ENCODE measurements around the gene RNF5.

GRCh38 chr6:32168350-32168749, 9.9 kb upstream of the RNF5 start:
- no peak for TF ChIP-seq ZNF423 (tag by site-specific recombination; IDR thresholded peaks at IDR 0.05)
- TF ChIP-seq CTCF (tag by site-specific recombination; IDR thresholded peaks at IDR 0.05) = no peak
- no peak for TF ChIP-seq HOXA7 (CRISPR knock-in tag; IDR thresholded peaks at IDR 0.05; ENCODE audit: borderline replicate concordance)

Measured in HEK293 (cell line).